ENCODE data around the gene TMEM130. TPM values are rescaled to one million over a fixed set of nuclear protein-coding genes. Genes with fewer than 3 reads are reported as not detected.

The TMEM130 gene
- total and polyA plus RNA-seq, 2 experiments from 2014 or later, result 1.5 to 2.0 TPM

DNA sequence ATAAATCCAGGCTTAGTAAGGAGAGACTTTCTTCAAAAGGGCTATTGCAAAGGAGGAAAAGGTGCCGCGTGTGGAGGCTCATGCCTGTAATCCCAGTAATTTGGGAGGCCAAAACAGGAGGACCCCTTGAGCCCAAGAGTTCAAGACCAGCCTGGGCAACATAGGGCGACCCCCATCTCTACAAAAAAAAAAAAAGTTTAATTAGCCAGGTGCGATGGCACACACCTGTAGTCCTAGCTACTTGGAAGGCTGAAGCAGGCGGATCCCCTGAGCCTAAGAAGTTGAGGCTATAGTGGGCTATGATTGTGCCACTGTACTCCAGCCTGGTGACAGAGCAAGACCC lies 32.2 kb downstream of the TMEM130 start:
- no peak for ATAC-seq
- Histone ChIP-seq H3F3A (replicated peaks; ENCODE audit: low read depth) (no peaks in the 10 kb centered on the region; the same call in 1 of the 2 replicates), H3K9me2 (ENCODE audit: insufficient read depth) (no peaks in the 10 kb centered on the region), H3K4me1 (ENCODE audit: insufficient read depth) (peaks cover 7% of the 10 kb centered on the region; the same call in 1 of the 2 replicates), H2AFZ (peak overlapping the region; percentile 12; the same call in 1 of the 2 replicates), H3K79me2 (replicated peaks; ENCODE audit: insufficient read depth) (no peaks in the 10 kb centered on the region), H3K27me3 (ENCODE audit: insufficient read depth) (no peaks in the 10 kb centered on the region), H4K20me1 (replicated peaks; ENCODE audit: insufficient read depth) (no peaks in the 10 kb centered on the region), H3K36me3 (ENCODE audit: insufficient read depth) (no peaks in the 10 kb centered on the region), H3K4me3 (no peak overlapping the region), H3K27ac (ENCODE audit: low read depth) (no peak overlapping the region), H3K4me2 (peak overlapping the region; percentile 48; the same call in 1 of the 2 replicates)
- H3K36me3 Mint-ChIP-seq (ENCODE audit: low read depth), result no peaks in the 10 kb centered on the region; the same call in 2 of the 3 replicates
- peaks cover 8% of the 10 kb centered on the region for H3K4me1 Mint-ChIP-seq
- H3K4me3 Mint-ChIP-seq, result no peak overlapping the region
- no peak for DNase-seq (ENCODE audit: low spot score)
- H3K27ac Mint-ChIP-seq, result 0 out of 2 replicates have a peak overlapping the region, but pooled peaks have one; percentile 12
- H3K27me3 Mint-ChIP-seq (ENCODE audit: insufficient read depth, low read depth, poor library complexity), result peaks cover 9% of the 10 kb centered on the region
- no peaks in the 10 kb centered on the region for H3K9me3 Mint-ChIP-seq
- TF ChIP-seq, protein P1, sequence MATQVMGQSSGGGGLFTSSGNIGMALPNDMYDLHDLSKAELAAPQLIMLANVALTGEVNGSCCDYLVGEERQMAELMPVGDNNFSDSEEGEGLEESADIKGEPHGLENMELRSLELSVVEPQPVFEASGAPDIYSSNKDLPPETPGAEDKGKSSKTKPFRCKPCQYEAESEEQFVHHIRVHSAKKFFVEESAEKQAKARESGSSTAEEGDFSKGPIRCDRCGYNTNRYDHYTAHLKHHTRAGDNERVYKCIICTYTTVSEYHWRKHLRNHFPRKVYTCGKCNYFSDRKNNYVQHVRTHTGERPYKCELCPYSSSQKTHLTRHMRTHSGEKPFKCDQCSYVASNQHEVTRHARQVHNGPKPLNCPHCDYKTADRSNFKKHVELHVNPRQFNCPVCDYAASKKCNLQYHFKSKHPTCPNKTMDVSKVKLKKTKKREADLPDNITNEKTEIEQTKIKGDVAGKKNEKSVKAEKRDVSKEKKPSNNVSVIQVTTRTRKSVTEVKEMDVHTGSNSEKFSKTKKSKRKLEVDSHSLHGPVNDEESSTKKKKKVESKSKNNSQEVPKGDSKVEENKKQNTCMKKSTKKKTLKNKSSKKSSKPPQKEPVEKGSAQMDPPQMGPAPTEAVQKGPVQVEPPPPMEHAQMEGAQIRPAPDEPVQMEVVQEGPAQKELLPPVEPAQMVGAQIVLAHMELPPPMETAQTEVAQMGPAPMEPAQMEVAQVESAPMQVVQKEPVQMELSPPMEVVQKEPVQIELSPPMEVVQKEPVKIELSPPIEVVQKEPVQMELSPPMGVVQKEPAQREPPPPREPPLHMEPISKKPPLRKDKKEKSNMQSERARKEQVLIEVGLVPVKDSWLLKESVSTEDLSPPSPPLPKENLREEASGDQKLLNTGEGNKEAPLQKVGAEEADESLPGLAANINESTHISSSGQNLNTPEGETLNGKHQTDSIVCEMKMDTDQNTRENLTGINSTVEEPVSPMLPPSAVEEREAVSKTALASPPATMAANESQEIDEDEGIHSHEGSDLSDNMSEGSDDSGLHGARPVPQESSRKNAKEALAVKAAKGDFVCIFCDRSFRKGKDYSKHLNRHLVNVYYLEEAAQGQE (IDR thresholded peaks at IDR 0.05; ENCODE audit: unreplicated experiment), result no peak
- TF ChIP-seq ZNF114 (CRISPR knock-in tag; IDR thresholded peaks at IDR 0.05), result no peak
- TF ChIP-seq CREB1 (CRISPR knock-in tag; IDR thresholded peaks at IDR 0.05; ENCODE audit: low read depth), result no peak
- TF ChIP-seq NANOG (IDR thresholded peaks at IDR 0.05; ENCODE audit: borderline replicate concordance), result no peak
- no peak for TF ChIP-seq EZH2phosphoT487 (IDR thresholded peaks at IDR 0.05; ENCODE audit: unreplicated experiment)
- TF ChIP-seq POLR2AphosphoS5 (IDR thresholded peaks at IDR 0.05; ENCODE audit: low read depth), result no peak
- TF ChIP-seq, protein P2, sequence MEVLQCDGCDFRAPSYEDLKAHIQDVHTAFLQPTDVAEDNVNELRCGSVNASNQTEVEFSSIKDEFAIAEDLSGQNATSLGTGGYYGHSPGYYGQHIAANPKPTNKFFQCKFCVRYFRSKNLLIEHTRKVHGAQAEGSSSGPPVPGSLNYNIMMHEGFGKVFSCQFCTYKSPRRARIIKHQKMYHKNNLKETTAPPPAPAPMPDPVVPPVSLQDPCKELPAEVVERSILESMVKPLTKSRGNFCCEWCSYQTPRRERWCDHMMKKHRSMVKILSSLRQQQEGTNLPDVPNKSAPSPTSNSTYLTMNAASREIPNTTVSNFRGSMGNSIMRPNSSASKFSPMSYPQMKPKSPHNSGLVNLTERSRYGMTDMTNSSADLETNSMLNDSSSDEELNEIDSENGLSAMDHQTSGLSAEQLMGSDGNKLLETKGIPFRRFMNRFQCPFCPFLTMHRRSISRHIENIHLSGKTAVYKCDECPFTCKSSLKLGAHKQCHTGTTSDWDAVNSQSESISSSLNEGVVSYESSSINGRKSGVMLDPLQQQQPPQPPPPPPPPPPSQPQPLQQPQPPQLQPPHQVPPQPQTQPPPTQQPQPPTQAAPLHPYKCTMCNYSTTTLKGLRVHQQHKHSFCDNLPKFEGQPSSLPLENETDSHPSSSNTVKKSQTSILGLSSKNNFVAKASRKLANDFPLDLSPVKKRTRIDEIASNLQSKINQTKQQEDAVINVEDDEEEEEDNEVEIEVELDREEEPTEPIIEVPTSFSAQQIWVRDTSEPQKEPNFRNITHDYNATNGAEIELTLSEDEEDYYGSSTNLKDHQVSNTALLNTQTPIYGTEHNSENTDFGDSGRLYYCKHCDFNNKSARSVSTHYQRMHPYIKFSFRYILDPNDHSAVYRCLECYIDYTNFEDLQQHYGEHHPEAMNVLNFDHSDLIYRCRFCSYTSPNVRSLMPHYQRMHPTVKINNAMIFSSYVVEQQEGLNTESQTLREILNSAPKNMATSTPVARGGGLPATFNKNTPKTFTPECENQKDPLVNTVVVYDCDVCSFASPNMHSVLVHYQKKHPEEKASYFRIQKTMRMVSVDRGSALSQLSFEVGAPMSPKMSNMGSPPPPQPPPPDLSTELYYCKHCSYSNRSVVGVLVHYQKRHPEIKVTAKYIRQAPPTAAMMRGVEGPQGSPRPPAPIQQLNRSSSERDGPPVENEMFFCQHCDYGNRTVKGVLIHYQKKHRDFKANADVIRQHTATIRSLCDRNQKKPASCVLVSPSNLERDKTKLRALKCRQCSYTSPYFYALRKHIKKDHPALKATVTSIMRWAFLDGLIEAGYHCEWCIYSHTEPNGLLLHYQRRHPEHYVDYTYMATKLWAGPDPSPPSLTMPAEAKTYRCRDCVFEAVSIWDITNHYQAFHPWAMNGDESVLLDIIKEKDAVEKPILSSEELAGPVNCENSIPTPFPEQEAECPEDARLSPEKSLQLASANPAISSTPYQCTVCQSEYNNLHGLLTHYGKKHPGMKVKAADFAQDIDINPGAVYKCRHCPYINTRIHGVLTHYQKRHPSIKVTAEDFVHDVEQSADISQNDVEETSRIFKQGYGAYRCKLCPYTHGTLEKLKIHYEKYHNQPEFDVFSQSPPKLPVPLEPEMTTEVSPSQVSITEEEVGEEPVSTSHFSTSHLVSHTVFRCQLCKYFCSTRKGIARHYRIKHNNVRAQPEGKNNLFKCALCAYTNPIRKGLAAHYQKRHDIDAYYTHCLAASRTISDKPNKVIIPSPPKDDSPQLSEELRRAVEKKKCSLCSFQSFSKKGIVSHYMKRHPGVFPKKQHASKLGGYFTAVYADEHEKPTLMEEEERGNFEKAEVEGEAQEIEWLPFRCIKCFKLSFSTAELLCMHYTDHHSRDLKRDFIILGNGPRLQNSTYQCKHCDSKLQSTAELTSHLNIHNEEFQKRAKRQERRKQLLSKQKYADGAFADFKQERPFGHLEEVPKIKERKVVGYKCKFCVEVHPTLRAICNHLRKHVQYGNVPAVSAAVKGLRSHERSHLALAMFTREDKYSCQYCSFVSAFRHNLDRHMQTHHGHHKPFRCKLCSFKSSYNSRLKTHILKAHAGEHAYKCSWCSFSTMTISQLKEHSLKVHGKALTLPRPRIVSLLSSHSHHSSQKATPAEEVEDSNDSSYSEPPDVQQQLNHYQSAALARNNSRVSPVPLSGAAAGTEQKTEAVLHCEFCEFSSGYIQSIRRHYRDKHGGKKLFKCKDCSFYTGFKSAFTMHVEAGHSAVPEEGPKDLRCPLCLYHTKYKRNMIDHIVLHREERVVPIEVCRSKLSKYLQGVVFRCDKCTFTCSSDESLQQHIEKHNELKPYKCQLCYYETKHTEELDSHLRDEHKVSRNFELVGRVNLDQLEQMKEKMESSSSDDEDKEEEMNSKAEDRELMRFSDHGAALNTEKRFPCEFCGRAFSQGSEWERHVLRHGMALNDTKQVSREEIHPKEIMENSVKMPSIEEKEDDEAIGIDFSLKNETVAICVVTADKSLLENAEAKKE (CRISPR knock-in tag; IDR thresholded peaks at IDR 0.05), result no peak
- no peak for TF ChIP-seq ETS1 (IDR thresholded peaks at IDR 0.05)
- TF ChIP-seq EZH2 (IDR thresholded peaks at IDR 0.05; ENCODE audit: low read depth, unreplicated experiment), result no peak
- TF ChIP-seq CTCF (conservative IDR thresholded peaks at IDR 0.05; ENCODE audit: low read depth in 2 of 2), result no peak
- no peak for TF ChIP-seq STAT1 (IDR thresholded peaks at IDR 0.05; ENCODE audit: unreplicated experiment)
